GM18526 (cell line): Measurements from ENCODE around the gene EIF4E3.

Source experiments
- POLR2A ChIP-seq: IDR thresholded peaks from 3 replicates; pipeline ENCODE4 v1.6.1; 2011; ENCODE audit not compliant: insufficient read length; ENCODE audit errors: extremely low read depth

The EIF4E3 gene

DNA sequence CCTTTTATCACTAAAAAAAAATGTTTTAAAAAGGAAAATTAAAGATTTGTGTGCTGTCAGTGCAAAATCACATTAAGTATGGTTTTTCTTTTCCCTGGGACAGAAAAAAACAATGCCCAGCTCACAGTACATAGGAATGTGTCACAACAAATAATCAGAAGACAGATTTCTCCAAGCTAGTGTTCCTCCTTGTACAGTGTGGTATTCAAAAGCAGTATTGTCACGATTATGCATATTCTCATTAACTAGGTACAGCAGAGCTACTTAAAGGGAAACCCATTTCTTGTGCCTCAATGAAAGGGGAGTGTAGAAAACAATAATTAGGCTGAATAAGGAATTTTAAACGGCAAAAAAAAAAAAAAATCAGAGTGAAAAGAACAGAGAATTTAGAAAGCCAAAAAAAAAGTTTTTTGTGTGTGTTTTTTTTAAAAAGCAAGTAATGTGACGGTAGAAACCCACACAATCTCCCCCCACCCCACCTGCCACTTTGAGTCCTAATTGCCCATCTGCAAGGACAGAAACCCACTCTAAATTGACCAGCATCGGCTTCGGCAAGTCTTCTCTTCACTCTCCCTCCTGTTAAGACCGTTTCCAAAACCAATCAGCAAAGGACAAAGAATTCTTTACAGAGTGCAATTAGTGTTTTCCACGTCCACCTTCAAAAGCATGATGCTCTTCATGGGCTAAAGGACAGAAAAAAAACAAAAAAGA is 41.0 kb downstream of the EIF4E3 start:
- TF ChIP-seq POLR2A, result no peak

GRCh38 chr3:71681224-71681668 is 44.0 kb downstream of the EIF4E3 start:
- no peak for TF ChIP-seq POLR2A

GRCh38 chr3:71680603-71681002 is 44.6 kb downstream of the EIF4E3 start:
- TF ChIP-seq POLR2A, result no peak

- TF ChIP-seq POLR2A, result no peak
Observed at GRCh38 chr3:71676931-71677330, 48.3 kb downstream of the EIF4E3 start.

GRCh38 chr3:71673486-71673885 is 51.7 kb downstream of the EIF4E3 start:
- TF ChIP-seq POLR2A, result no peak

GRCh38 chr3:71672807-71673206 is 52.4 kb downstream of the EIF4E3 start:
- no peak for TF ChIP-seq POLR2A

DNA sequence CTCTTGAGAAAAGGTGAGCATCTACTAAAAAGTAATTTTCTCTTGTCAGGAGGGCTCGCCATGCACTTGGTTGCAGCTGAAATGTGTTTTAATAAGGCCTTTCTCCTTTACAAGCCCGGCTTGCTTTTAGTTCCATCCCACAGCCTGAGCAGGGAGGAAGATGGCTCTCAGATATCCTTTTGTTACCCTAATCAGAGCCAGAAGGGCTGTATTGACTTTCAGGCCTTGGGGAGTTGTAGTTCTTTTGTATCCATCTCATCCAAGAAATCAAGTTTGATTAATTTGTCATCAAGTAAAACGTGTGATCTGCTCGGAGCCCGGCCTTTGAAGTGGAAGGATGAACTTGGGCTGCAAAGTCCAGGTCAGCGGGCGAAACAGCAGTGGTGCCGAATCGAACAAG is 52.9 kb downstream of the EIF4E3 start:
- no peak for TF ChIP-seq POLR2A

- TF ChIP-seq POLR2A, result no peak
Observed at GRCh38 chr3:71671216-71671845, 53.9 kb downstream of the EIF4E3 start.

GRCh38 chr3:71662568-71662967 is 62.6 kb downstream of the EIF4E3 start:
- TF ChIP-seq POLR2A, result no peak

DNA sequence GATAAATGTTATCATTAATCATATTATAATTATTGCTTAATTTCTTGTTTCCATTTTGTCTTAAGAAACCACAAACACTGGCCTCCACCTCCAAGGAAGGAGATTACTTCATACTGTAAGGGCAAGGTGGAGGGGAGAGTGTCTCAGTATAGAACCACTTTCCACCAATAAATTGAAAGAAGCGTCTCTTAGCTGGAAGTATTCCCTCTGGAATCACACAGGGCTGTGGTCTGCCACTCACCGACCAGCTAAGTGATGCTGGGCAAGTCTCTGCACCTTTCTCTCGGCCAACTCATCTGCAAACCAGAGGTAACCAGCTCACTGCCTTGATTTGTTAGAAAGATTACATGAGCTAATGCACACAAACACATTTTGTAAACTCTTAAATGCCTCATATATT is 63.1 kb downstream of the EIF4E3 start:
- no peak for TF ChIP-seq POLR2A

DNA sequence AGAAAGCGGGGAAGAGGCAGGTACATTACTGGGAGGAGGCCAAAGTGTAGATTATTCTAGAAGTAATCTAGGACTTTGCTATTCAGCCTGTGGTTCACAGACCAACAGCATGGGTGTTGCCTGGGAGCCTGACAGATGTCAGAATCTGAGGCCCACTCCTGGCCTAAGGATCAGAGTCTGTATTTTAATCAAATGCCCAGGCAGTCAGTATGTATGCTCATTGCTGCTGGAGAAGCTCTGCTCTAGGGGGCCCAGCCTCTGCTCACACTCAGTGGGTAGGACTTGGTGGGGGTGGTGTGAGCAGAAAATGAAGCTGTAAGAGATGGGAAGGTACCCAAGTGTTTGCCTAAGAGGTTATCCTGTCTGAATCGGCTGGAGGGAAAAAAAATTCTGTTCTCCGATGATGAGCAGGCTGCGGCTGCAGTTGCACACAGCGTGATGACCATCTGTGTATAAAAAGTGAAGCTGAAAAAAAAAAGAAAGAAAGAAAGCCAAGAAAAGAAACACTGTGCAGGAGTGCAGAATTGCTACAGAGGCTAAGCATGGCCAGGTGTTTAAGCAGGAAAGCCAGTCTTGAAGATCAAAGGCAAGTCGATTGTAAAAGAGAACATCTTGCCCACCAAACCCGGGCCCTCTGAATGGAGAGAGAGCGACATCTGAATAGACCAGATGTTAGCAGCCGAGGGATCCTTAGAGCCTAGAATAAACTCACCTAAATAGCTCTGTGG is 65.2 kb downstream of the EIF4E3 start:
- no peak for TF ChIP-seq POLR2A

DNA sequence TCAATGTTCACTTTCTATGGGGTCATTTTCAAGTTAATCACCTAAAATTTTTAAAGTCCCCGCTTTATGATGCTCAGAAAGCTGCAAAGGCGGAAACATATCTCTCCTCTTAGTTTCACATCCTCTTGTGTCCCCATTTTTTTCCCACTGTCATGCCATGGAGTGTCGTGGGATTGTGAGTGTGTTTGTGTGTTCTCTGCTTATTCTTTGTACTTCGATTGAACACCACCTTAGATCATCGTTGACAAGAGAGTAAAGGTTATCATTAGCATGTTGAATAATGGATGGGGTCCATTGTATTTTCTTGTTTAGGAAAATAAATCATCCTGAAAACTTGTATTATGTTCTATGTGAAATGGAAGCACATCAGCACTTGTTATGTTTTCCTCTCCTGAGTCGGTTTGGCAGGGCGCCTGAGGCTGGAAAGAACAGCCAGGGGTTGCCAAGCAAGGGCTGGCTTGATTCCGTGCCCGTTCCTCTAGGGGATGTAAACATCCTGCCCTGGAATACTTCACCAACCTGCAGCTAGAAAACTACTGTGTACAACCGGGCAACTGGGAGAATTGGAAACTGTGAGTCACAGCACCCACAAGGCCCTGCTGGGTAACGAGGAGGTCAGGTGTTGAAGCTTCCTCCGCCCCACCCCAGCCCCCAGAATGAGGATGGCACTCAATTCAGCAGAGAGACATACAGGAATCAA is 67.2 kb downstream of the EIF4E3 start:
- no peak for TF ChIP-seq POLR2A

GRCh38 chr3:71655061-71655460 is 70.1 kb downstream of the EIF4E3 start:
- TF ChIP-seq POLR2A, result no peak

DNA sequence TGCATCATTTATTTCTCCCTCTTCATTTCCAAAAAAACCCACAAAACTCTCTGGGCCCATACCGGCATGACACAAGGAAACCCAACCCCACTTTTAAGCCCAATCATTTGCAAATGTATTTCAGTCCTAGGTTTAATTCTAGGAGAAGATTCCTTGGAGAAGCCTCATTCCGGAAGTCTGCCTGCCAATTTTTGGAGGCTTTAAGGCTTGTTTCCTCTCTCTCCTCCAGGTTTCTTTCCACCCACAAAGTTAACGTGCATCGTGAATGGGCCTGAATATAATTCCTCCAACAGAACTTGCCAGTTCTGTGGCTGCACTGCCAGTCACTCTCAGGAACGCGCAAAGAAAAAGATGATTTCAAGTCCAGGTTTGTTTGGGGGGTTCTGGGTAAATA is 71.8 kb downstream of the EIF4E3 start:
- TF ChIP-seq POLR2A, result no peak

GRCh38 chr3:71652781-71653413 is 72.3 kb downstream of the EIF4E3 start:
- TF ChIP-seq POLR2A, result no peak

DNA sequence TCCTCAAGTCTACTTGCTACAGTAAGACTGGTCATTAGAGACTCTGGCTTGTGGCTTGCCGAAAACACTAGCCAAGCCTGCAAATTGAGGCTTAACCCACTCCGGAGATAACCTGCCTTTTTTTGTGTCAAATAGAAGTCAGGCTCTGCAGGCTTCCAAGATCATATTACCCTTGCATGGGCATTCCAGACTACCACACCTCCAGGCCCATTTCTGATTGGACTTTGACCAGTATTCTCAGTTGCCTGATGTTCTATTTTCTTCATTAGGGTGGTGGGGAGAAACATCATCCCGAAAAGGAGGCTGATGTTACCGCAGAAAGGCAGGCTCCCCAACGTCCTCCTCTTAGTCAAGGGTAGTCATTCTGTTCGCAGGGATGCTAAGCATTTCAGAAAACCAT is 73.6 kb downstream of the EIF4E3 start:
- no peak for TF ChIP-seq POLR2A

GRCh38 chr3:71650372-71650771 is 74.8 kb downstream of the EIF4E3 start:
- TF ChIP-seq POLR2A, result no peak
